ENCODE results near the gene LRRC46. TPM values are rescaled to one million over a fixed set of nuclear protein-coding genes. Genes with fewer than 3 reads are reported as not detected.

The LRRC46 gene, protein sequence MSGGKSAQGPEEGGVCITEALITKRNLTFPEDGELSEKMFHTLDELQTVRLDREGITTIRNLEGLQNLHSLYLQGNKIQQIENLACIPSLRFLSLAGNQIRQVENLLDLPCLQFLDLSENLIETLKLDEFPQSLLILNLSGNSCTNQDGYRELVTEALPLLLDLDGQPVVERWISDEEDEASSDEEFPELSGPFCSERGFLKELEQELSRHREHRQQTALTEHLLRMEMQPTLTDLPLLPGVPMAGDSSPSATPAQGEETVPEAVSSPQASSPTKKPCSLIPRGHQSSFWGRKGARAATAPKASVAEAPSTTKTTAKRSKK
- polyA plus RNA-seq, result 6.0 TPM in 1 of 2 replicates, not detected in the other

GRCh38 chr17:47831003-47831933 is at the start of gene LRRC46, which contains the start of gene MRPL10:
Gene LRRC46, plus strand, starts transcription at chr17:47831670. Its CDS starts 320 bp downstream, at chr17:47831990.
Gene MRPL10, minus strand, starts transcription at chr17:47831541. Its CDS starts 30 bp downstream, at chr17:47831511.

GRCh38 chr17:47821424-47822391 is 9.8 kb upstream of the LRRC46 start, which contains the start of gene OSBPL7:
Gene OSBPL7, minus strand, starts transcription at chr17:47821794. Its CDS starts 1,516 bp downstream, at chr17:47820278.

GRCh38 chr17:47840742-47841487 is 9.4 kb downstream of the LRRC46 start, which contains the start of gene SCRN2:
Gene SCRN2, minus strand, starts transcription at chr17:47841273. Its CDS starts 430 bp downstream, at chr17:47840843.

GRCh38 chr17:47850692-47851573 is 19.5 kb downstream of the LRRC46 start, which contains the start of gene SP6:
Gene SP6, minus strand, starts transcription at chr17:47851163. Its CDS starts 2,734 bp downstream, at chr17:47848429.

Other genes starting within 250 kb of the LRRC46 start
- 79.4 and 84.5 TPM in 2 replicates for gene KPNB1, start 181.8 kb upstream of the LRRC46 start, polyA plus RNA-seq
- gene TBKBP1, start 137.5 kb upstream of the LRRC46 start, polyA plus RNA-seq, result 2.1 TPM in 1 of 2 replicates, not detected in the other
- not detected in 2 replicates for gene TBX21, start 98.4 kb upstream of the LRRC46 start, polyA plus RNA-seq
- 0.67 and 0.90 TPM in 2 replicates for gene OSBPL7, start 9.9 kb upstream of the LRRC46 start, polyA plus RNA-seq
- gene MRPL10, start 129 bp upstream of the LRRC46 start, polyA plus RNA-seq, result 21.8 and 31.4 TPM in 2 replicates
- gene SCRN2, start 9.6 kb downstream of the LRRC46 start, polyA plus RNA-seq, result 0.58 and 1.3 TPM in 2 replicates
- not detected in 2 replicates for gene SP6, start 19.5 kb downstream of the LRRC46 start, polyA plus RNA-seq
- gene SP2, start 64.6 kb downstream of the LRRC46 start, polyA plus RNA-seq, result 2.1 and 3.0 TPM in 2 replicates
- gene PNPO, start 109.9 kb downstream of the LRRC46 start, polyA plus RNA-seq, result 14.7 and 43.6 TPM in 2 replicates
- gene PRR15L, start 126.2 kb downstream of the LRRC46 start, polyA plus RNA-seq, result not detected in 2 replicates
- gene CDK5RAP3, start 139.4 kb downstream of the LRRC46 start, polyA plus RNA-seq, result 26.8 and 49.8 TPM in 2 replicates
- 3.9 TPM in 1 of 2 replicates, not detected in the other for gene COPZ2, start 206.1 kb downstream of the LRRC46 start, polyA plus RNA-seq
- 24.4 and 28.8 TPM in 2 replicates for gene NFE2L1, start 216.7 kb downstream of the LRRC46 start, polyA plus RNA-seq